Activated CD4-positive, alpha-beta T cell treated with anti-CD3 and anti-CD28 coated beads, Interleukin-10, Interleukin-2, amounts not matched to agents 100 ng/mL and 50 ng/mL, durations not matched to agents 16 hours and 8 hours (primary cell): Measurements from ENCODE around the gene SUSD3.

ENCODE experiments used
- DNase-seq: peaks from one replicate; pipeline ENCODE4 v3.0.0-alpha.2; 2020

Gene SUSD3

GRCh38 chr9:93127395-93127911, 69.0 kb downstream of the SUSD3 start:
- DNase-seq, result no peak

- DNase-seq, result no peak
These were observed 69.7 kb downstream of the SUSD3 start for GRCh38 chr9:93128011-93128714.

- no peak for DNase-seq
These were observed 70.3 kb downstream of the SUSD3 start for GRCh38 chr9:93128715-93129224.

- DNase-seq, result no peak
These were observed 70.8 kb downstream of the SUSD3 start for GRCh38 chr9:93129286-93129685.

- DNase-seq, result no peak
These were observed 71.4 kb downstream of the SUSD3 start for GRCh38 chr9:93129691-93130500.

- no peak for DNase-seq
These were observed 72.5 kb downstream of the SUSD3 start for GRCh38 chr9:93130861-93131481.

GRCh38 chr9:93131599-93132286, 73.2 kb downstream of the SUSD3 start:
- DNase-seq, result no peak

- no peak for DNase-seq
These were observed 73.9 kb downstream of the SUSD3 start for GRCh38 chr9:93132287-93132927.

GRCh38 chr9:93132946-93133680, 74.6 kb downstream of the SUSD3 start:
- peak; percentile 74 for DNase-seq

GRCh38 chr9:93133681-93134014, 75.1 kb downstream of the SUSD3 start:
- no peak for DNase-seq

GRCh38 chr9:93134015-93134739, 75.7 kb downstream of the SUSD3 start, which contains the start of gene NINJ1:
Gene NINJ1 (minus strand): TSS chr9:93134251. CDS start chr9:93134217, 34 bp downstream.
- DNase-seq, result peak; percentile 85
